Astrocyte of the cerebellum (primary cell): ENCODE measurements around the gene NDUFS6.
A peak's percentile ranks its signal among the peaks of the same experiment; 100 is the strongest.
"Not testable (repeated sequence)": the region's sequence is repeated elsewhere in the genome, so short reads cannot be mapped to it uniquely, and the experiment has no call there.

Experiments
- DNase-seq: peaks from one replicate; pipeline ENCODE4 v3.0.0-alpha.2; 2011; ENCODE audit warnings: low read depth
- H3K4me3 ChIP-seq: 2 replicates; pipeline ENCODE4 v1.5.1; 2011; ENCODE audit warnings: mild to moderate bottlenecking, low read depth, low read length, moderate library complexity
- in situ Hi-C: cut with HindIII; loops from 2 replicates; pipeline ENCODE4 v1.10.0; 2017; ENCODE audit warnings: low sequenced_read_pairs
- TF ChIP-seq, protein P1 (sequence below): IDR thresholded peaks from 2 replicates; pipeline ENCODE4 v1.5.1; 2012; ENCODE audit warnings: low read length, low read depth, moderate library complexity, mild to moderate bottlenecking; ENCODE audit errors: missing control alignments

Gene NDUFS6

DNA sequence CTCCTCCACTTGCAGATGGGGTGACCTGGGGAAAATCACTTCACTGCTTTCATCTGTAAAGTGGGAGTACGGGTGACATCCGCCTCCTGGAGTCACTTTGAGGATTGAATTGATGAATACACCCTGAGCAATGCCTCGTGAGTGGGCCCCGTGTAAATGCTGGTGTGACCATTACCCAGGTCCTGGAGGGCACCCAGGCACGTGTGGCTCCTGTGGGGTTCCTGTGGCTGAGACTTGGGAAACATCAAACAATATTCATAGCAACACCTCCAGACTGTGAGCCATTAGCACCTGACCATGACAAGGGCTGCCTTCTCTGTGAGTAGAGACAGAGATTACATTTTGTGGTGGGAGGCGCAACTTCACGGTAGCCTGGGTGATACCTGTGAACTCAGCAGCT, 13.0 kb upstream of the NDUFS6 start:
- no peak overlapping the region for H3K4me3 ChIP-seq
- in situ Hi-C loops = no loop called here
- DNase-seq = no peak
- TF ChIP-seq, protein P1, sequence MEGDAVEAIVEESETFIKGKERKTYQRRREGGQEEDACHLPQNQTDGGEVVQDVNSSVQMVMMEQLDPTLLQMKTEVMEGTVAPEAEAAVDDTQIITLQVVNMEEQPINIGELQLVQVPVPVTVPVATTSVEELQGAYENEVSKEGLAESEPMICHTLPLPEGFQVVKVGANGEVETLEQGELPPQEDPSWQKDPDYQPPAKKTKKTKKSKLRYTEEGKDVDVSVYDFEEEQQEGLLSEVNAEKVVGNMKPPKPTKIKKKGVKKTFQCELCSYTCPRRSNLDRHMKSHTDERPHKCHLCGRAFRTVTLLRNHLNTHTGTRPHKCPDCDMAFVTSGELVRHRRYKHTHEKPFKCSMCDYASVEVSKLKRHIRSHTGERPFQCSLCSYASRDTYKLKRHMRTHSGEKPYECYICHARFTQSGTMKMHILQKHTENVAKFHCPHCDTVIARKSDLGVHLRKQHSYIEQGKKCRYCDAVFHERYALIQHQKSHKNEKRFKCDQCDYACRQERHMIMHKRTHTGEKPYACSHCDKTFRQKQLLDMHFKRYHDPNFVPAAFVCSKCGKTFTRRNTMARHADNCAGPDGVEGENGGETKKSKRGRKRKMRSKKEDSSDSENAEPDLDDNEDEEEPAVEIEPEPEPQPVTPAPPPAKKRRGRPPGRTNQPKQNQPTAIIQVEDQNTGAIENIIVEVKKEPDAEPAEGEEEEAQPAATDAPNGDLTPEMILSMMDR = no peak

DNA sequence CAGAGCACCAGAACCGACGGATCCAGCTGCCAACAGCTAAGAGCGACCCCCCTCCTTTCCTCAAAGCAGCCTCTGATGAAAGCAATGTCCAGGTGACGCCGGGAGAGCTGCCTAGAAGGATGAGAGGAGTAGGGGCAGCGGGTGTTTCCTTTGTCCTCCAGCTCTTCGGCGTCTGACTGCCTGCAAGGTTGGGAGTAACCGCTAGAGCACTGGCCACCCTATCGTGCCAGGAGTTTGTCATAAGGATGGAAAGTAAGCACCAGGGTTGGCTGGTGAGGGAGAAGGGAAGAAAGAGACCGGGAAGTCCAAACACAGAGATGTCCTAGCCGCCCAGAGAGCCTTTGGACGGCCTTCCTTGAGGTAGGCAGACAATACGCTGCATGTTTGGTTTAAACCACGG, 12.4 kb upstream of the NDUFS6 start:
- TF ChIP-seq, protein P1 = no peak
- DNase-seq = no peak
- in situ Hi-C loops = no loop called here
- H3K4me3 ChIP-seq = no peak overlapping the region

DNA sequence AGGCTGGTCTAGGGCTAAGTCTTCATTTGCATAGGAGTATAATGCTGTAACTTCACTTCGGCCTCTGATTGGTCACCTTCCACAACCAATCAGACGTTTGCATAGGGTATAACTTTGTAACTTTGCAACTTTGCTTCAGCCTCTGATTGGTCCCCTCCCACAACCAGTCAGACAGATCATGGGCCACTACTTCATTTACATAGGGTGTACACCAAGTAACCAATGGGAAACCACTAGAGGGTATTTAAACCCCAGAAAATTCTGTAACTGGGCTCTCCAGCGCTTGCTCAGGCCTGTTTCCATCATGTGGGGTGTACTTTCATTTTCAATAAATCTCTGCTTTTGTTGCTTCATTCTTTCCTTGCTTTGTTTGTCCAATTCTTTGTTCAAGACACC, 11.8 kb upstream of the NDUFS6 start:
- DNase-seq, in situ Hi-C loops, H3K4me3 ChIP-seq: not testable (repeated sequence)

DNA sequence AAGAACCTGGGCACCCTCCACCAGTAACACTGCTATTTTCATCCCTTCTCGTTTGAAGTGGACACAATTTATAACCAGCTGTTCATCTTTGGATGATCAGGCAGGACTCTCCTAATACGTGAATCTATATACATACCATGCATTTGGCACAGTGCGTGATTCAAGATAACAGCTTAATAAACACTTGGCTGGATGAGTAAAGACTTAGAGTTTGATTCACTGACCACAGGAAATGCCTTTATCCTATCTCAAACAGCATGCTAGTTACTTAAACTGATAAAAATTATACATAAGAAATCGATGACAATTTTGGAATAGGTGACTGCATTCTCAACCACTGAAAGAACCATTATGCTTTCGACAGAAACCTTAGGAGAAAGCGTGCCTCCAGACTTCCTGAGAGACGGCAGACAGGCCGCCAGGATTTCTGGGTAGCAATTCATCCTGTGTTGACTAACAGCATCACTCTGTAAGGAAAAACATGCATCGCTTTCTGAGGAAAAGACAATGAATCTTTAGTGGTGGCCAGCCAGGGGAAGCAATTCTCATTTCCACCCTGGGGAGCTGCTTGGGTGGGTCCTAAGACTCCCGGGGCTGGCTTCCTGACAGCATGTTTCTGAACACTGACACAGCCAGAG, 11.3 kb upstream of the NDUFS6 start:
- TF ChIP-seq, protein P1 = no peak
- no peak for DNase-seq
- in situ Hi-C loops = no loop called here
- H3K4me3 ChIP-seq = no peak overlapping the region

DNA sequence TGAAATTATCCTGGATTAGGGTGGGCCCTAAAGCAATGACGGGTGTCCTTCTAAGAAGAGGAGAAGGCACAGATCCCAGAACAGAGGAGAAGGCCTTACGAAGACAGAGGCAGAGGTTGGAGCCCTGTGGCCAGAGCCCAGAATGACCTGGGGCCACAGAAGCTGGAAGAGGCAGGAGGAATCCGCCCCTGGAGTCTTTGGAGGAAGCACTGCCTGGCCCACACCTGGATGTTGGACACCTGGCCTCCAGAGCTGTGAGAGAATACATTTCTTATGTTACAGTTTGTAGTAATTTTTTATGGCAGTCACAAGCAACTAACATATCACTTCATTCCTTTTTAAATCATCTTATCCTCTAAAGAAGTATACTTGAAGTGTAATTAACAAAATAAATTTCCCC, 10.0 kb upstream of the NDUFS6 start:
- H3K4me3 ChIP-seq = no peak overlapping the region
- DNase-seq = no peak
- in situ Hi-C loops = no loop called here
- TF ChIP-seq, protein P1 = no peak

DNA sequence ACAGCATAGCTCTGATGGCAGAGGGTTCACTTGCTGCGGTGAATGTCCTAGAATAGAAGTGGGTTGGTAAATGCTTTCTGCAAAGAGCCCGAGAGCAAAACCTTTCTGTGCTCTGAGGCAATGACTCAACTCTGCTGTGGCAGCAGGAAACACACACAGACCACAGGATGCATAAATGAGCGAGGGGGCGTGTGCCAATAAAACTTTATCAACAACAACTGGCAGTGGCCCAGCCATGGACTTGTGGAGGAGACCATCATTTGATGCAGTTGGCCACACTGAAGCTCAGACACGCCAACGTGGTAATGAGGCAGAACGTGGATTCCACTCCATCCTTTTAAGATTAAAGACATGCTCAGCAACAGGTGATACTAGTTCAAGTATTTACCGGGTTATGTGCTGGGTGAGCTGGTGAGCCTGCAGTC, 8.4 kb upstream of the NDUFS6 start:
- TF ChIP-seq, protein P1 = no peak
- no peak overlapping the region for H3K4me3 ChIP-seq
- in situ Hi-C loops = no loop called here
- peak; percentile 67 for DNase-seq

DNA sequence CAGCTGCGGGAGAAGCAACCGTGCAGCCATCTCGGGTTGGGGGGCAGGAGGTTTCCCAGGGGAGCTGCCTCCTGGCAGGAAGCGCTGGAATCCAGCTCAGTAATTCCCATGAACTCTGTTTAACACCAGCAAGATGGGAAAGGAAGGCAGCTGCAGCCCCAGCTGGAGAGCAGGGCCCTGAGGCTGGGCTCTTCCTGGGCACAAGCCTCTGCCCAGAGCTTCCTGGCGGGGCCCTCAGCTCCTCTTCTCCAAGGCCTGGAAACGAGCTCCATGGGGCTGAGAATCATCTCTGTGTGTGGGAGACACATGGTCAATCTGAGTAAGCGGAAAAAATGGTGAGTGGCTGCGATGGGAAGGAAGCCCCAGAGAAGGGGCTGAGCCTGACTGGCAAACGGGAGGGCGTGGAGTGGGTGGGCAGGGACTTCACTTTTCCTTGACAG, 7.9 kb upstream of the NDUFS6 start:
- TF ChIP-seq, protein P1 = no peak
- DNase-seq = no peak
- in situ Hi-C loops = no loop called here
- H3K4me3 ChIP-seq = no peak overlapping the region
